ENCODE data around the gene SOS1. TPM values are rescaled to one million over a fixed set of nuclear protein-coding genes. Genes with fewer than 3 reads are reported as not detected.
"Not testable (repeated sequence)": the region's sequence is repeated elsewhere in the genome, so short reads cannot be mapped to it uniquely, and the experiment has no call there.

Gene SOS1
- total RNA-seq, 6 experiments from 2014 or later: 9.6 to 20.1 (median 16.5) TPM

DNA sequence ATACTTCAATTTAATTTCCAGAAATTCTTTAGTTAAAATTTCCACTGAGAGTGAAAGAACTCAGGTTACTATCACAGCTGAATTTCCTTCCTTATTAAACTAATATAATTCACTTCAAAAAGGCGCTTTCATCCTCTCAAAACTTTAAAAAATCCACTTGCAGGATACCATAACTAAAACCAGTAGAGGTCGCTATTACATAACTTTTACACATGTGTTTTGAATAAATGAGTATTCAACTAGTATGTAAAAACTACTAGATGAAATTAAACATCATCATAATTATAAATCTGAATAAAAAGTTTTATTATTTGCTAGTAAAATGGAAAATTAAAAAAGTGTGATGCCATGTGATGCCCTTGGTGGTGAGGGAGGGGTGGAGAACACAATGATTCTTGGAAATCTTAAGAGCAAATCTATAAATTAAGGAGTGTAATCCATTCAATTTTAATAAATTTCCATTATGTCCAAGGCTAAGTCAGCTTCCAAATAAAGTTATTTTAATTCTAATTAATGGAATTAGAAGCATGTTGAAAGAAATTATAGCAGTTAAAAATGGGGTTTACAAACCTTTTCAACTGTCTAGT is 61.4 kb downstream of the SOS1 start:
- TF ChIP-seq, protein P1, sequence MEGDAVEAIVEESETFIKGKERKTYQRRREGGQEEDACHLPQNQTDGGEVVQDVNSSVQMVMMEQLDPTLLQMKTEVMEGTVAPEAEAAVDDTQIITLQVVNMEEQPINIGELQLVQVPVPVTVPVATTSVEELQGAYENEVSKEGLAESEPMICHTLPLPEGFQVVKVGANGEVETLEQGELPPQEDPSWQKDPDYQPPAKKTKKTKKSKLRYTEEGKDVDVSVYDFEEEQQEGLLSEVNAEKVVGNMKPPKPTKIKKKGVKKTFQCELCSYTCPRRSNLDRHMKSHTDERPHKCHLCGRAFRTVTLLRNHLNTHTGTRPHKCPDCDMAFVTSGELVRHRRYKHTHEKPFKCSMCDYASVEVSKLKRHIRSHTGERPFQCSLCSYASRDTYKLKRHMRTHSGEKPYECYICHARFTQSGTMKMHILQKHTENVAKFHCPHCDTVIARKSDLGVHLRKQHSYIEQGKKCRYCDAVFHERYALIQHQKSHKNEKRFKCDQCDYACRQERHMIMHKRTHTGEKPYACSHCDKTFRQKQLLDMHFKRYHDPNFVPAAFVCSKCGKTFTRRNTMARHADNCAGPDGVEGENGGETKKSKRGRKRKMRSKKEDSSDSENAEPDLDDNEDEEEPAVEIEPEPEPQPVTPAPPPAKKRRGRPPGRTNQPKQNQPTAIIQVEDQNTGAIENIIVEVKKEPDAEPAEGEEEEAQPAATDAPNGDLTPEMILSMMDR (IDR thresholded peaks at IDR 0.05): peak; percentile 64 to 78 (median 75)
- no peak for TF ChIP-seq POLR2A (IDR thresholded peaks at IDR 0.05)
- intact Hi-C loops (cut with DNase I): loop anchor here in 1 of 2 donors (10.0 kb wide), 1 partner anchor 165 kb away; no protein-coding TSS in a partner anchor
- Histone ChIP-seq H3K36me3 (peaks cover 0 to 15% (median under 1%) of the 10 kb centered on the region in 4 donors), H3K9me3 (no peaks in the 10 kb centered on the region), H3K4me3 (no peak overlapping the region), H3K27me3 (no peaks in the 10 kb centered on the region), H3K27ac (no peak overlapping the region), H3K4me1 (no peaks in the 10 kb centered on the region)
- WGBS (ENCODE audit: insufficient coverage, low coverage, low lambda C conversion rate, missing lambda C conversion rate): 12% methylated on average over 2 of the region's 2 CpGs
- DNase-seq: no peak
- peak in 3 of 4 donors; percentile 54 to 59 (median 55) for ATAC-seq

DNA sequence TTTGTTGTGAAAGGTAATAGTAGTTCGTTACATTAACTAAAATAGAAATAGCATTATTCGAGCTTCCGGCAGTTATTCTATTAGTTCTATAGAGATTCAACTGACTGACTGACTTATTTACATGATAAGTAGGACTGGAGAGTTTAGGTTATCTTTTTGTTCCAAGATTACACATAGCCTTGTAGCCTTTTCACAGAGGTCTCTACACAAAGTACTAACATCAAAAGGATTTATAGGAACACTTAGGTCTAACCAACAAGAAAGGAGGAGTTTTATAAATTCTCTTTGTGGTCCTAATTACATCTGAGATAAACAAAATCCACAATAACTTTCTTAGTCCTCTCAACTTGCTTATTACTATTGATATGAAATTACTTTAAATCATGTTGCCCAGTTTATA is 62.8 kb downstream of the SOS1 start:
- ATAC-seq (no peak), DNase-seq (no peak)
- Histone ChIP-seq H3K4me3 (no peak overlapping the region), H3K4me1 (no peaks in the 10 kb centered on the region), H3K36me3 (peaks cover 0 to 18% (median 2%) of the 10 kb centered on the region in 4 donors), H3K27ac (no peak overlapping the region), H3K9me3 (no peaks in the 10 kb centered on the region), H3K27me3 (no peaks in the 10 kb centered on the region)
- intact Hi-C loops (cut with DNase I): loop anchor here in 1 of 2 donors (10.0 kb wide), 1 partner anchor 167 kb away; no protein-coding TSS in a partner anchor
- WGBS (ENCODE audit: insufficient coverage, low coverage, low lambda C conversion rate, missing lambda C conversion rate): 91% methylated on average over 3 of the region's 3 CpGs
- no peak for TF ChIP-seq POLR2A (IDR thresholded peaks at IDR 0.05)

DNA sequence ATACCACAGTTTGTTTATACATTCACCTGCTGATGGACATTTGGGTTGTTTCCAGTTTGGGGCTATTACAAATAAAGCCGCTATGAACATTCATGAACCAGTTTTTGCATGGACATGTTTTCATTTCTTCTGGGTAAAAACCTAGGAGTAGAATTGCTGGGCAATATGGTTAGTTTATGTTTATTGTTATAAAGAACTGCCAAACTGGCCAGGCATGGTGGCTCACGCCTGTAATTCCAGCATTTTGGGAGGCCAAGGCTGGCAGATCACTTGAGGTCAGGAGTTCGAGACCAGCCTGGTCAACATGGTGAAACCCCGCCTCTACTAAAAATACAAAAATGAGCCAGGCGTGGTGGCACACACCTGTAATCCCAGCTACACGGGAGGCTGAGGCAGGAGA is 68.2 kb downstream of the SOS1 start:
- not testable (repeated sequence) for H3K4me1 ChIP-seq, DNase-seq, H3K27me3 ChIP-seq, H3K27ac ChIP-seq, H3K4me3 ChIP-seq, H3K9me3 ChIP-seq, ATAC-seq
- peaks cover 0 to 18% (median 2%) of the 10 kb centered on the region in 4 donors for H3K36me3 ChIP-seq
- intact Hi-C loops (cut with DNase I): loop anchor here in 1 of 2 donors (10.0 kb wide), 1 partner anchor 172 kb away; no protein-coding TSS in a partner anchor
- WGBS (ENCODE audit: insufficient coverage, low coverage, low lambda C conversion rate, missing lambda C conversion rate): 93% methylated on average over 6 of the region's 6 CpGs

DNA sequence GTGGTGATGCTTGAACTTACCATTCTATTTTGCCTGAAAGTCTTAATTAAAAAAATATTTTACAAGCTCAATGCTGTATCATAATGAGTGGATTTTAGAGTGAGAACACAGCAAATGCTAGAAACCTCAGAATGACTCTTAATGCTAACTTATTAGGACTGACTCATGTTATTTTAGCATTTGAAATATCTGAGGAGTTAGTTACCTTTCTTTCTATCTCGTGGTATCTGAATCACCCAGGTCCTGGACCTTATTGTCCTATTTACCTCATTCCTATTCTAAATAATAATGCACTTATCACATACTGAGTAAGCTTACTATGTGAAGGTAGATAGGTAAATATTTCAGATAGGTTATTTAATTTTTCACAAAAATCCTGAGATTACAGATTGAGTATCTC is 70.7 kb downstream of the SOS1 start:
- no peak for ATAC-seq
- TF ChIP-seq POLR2A (IDR thresholded peaks at IDR 0.05): no peak
- TF ChIP-seq, protein P1 (IDR thresholded peaks at IDR 0.05): no peak
- Histone ChIP-seq H3K9me3 (no peaks in the 10 kb centered on the region), H3K4me1 (no peaks in the 10 kb centered on the region), H3K27me3 (no peaks in the 10 kb centered on the region), H3K4me3 (no peak overlapping the region), H3K27ac (no peak overlapping the region), H3K36me3 (peaks cover 0 to 9% (median 2%) of the 10 kb centered on the region in 4 donors)
- intact Hi-C loops (cut with DNase I): loop anchor here in 1 of 2 donors (10.0 kb wide), 1 partner anchor 175 kb away; no protein-coding TSS in a partner anchor
- 82% methylated on average over 1 of the region's 1 CpG for WGBS (ENCODE audit: insufficient coverage, low coverage, low lambda C conversion rate, missing lambda C conversion rate)
- no peak for DNase-seq

DNA sequence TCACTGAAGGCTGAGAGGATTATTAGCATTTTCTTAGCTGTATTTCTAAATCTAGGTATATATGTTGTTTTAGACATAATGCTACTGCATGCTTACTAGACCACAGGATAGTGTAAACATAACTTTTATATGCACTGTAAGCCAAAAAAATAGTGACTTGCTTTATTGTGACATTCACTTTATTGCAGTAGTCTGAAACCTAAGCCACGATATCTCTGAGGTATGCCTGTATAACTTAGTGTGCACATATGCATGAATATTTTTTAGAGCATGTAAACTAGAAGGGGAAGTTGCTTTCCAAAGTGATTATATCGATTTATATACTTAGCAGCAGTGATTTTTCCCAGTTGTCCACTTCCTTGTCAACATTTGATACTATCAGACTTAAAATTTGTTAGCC is 81.8 kb downstream of the SOS1 start:
- Histone ChIP-seq H3K27me3 (no peaks in the 10 kb centered on the region), H3K36me3 (peaks cover 0 to 3% (median 0%) of the 10 kb centered on the region in 4 donors), H3K4me1 (no peaks in the 10 kb centered on the region), H3K27ac (no peak overlapping the region), H3K4me3 (no peak overlapping the region), H3K9me3 (no peaks in the 10 kb centered on the region)
- intact Hi-C loops (cut with DNase I): no loop called here
- DNase-seq: no peak
- no peak for TF ChIP-seq POLR2A (IDR thresholded peaks at IDR 0.05)
- TF ChIP-seq, protein P1 (IDR thresholded peaks at IDR 0.05): no peak
- ATAC-seq: no peak
- WGBS (ENCODE audit: insufficient coverage, low coverage, low lambda C conversion rate, missing lambda C conversion rate): 97% methylated on average over 2 of the region's 2 CpGs

All from right lobe of liver (tissue), 6 donors.